Colonic mucosa (tissue), 4 donors: Measurements from ENCODE around the gene CELF6. TPM values are rescaled to one million over a fixed set of nuclear protein-coding genes. Genes with fewer than 3 reads are reported as not detected.

Experiments
- DNase-seq: peaks from one replicate; pipeline ENCODE4 v3.0.0-alpha.2; 2020
- H3K27ac ChIP-seq: fragments of 200-600 bp; one replicate; pipeline ENCODE4 v1.8.0; 2021
- H3K27me3 ChIP-seq: fragments of 200-600 bp; one replicate; pipeline ENCODE4 v1.8.0; 2021
- H3K36me3 ChIP-seq: fragments of 200-600 bp; one replicate; pipeline ENCODE4 v1.8.0; 2021
- H3K4me1 ChIP-seq: fragments of 200-600 bp; one replicate; pipeline ENCODE4 v1.8.0; 2021; ENCODE audit warnings: mild to moderate bottlenecking
- H3K4me3 ChIP-seq: fragments of 200-600 bp; one replicate; pipeline ENCODE4 v1.8.0; 2021
- H3K9ac ChIP-seq, 2 donors: one replicate each; pipeline ENCODE4 v1.7.0; 2013; ENCODE audit warnings: control low read depth in 2 of 2, low read depth in 2 of 2, low read length in 2 of 2
- H3K9me3 ChIP-seq: fragments of 200-600 bp; one replicate; pipeline ENCODE4 v1.8.0; 2021
- CTCF ChIP-seq: fragments of 200-600 bp; IDR thresholded peaks from one replicate; pipeline ENCODE4 v1.8.0; 2022; ENCODE audit warnings: antibody characterized with exemption, mild to moderate bottlenecking
- intact Hi-C: fragments of 100-400 bp; cut with DNase I; formaldehyde crosslinking; loops from one replicate; pipeline ENCODE4 v1.14.1; 2022
- total RNA-seq, 2 donors: library from RNA; stranded (reverse); fragmentation: NEBNext Ultra II Directional in 1 of 2; extraction: Animal tissue kit (Norgen Biotek cat#: 25700) in 1 of 2; gene quantifications; one replicate each; pipeline ENCODE4 v1.2.1, GENCODE V29; 2021
- donor health status: healthy.
- donor health status: DM: no; HTN: no; CAD: no.
- donor health status: DM: no; HTN: no; CAD: no.

The CELF6 gene
- total RNA-seq, 2 donors from 2014 or later: 0.74 to 0.93 TPM

GRCh38 chr15:72272997-72273352 is 47.0 kb downstream of the CELF6 start:
- intact Hi-C loops: loop anchor here (5.0 kb wide), 2 partner anchors 41 to 76 kb away; partner anchors contain the start of genes GRAMD2A and PKM
- no peak for DNase-seq
- Histone ChIP-seq H3K36me3 (no peaks in the 10 kb centered on the region), H3K9me3 (no peaks in the 10 kb centered on the region), H3K27ac (peak overlapping the region; percentile 28), H3K27me3 (no peaks in the 10 kb centered on the region), H3K9ac (peak overlapping the region; percentile 5 to 51), H3K4me1 (peaks cover 7% of the 10 kb centered on the region), H3K4me3 (peak overlapping the region; percentile 27)
- TF ChIP-seq CTCF: no peak

GRCh38 chr15:72272213-72272996 is 47.6 kb downstream of the CELF6 start, which contains the start of gene PARP6:
Gene PARP6, minus strand, starts transcription at chr15:72272554. Its CDS starts 5,077 bp downstream, at chr15:72267477.
- H3K4me1 ChIP-seq: peaks cover 7% of the 10 kb centered on the region
- H3K9me3 ChIP-seq: no peaks in the 10 kb centered on the region
- peak within 1 kb of the TSS; percentile 80 for H3K4me3 ChIP-seq
- peak; percentile 94 for DNase-seq
- intact Hi-C loops: loop anchor here (5.0 kb wide), 2 partner anchors 40 to 75 kb away; partner anchors contain the start of genes GRAMD2A and PKM
- no peaks in the 10 kb centered on the region for H3K27me3 ChIP-seq
- H3K36me3 ChIP-seq: no peaks in the 10 kb centered on the region
- TF ChIP-seq CTCF: peak; percentile 43
- H3K9ac ChIP-seq: peak within 1 kb of the TSS; percentile 74 to 90
- peak within 1 kb of the TSS; percentile 67 for H3K27ac ChIP-seq

DNA sequence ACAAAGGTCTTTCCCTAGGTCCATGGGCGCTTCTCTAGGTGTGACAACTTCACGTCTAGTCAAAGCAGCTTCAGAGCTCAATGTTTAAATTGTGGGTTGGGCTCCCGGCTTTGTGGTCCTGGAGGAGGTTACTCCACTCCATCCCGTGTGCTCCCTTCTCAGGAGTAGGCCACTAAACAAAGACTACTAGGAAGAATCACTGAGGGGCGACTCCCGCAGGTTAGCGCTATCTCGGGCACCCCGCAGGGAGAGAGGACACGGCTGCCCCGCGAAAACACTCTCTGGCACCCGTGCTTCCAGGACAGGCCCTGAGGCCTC is 48.1 kb downstream of the CELF6 start:
- Histone ChIP-seq H3K4me1 (peaks cover 7% of the 10 kb centered on the region), H3K27me3 (no peaks in the 10 kb centered on the region), H3K4me3 (peak overlapping the region; percentile 80), H3K27ac (peak overlapping the region; percentile 67), H3K9ac (peak overlapping the region; percentile 74 to 90), H3K36me3 (no peaks in the 10 kb centered on the region), H3K9me3 (no peaks in the 10 kb centered on the region)
- intact Hi-C loops: loop anchor here (5.0 kb wide), 2 partner anchors 40 to 75 kb away; partner anchors contain the start of genes GRAMD2A and PKM
- DNase-seq: no peak
- TF ChIP-seq CTCF: no peak

DNA sequence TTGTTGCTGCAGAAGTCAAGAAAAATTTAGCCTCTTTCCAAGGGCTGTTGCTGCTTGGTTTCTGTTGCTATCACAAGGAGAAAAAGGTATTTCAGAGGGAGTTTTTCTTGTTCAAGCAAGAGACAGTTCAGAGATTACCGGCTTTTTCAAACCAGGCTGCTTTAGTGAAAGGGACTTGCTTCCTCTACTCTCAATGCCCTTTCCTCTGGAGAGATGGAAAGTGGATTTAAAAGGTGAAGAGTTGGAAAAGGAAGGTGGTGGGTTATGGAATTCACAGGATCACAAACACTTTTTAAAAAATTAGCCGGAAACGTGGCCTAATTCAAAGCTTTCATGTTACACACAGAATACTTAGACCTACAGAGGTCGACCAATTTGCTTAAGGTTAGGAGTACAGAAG is 48.7 kb downstream of the CELF6 start:
- Histone ChIP-seq H3K27me3 (no peaks in the 10 kb centered on the region), H3K36me3 (no peaks in the 10 kb centered on the region), H3K4me3 (no peak overlapping the region), H3K4me1 (peaks cover 7% of the 10 kb centered on the region), H3K27ac (no peak overlapping the region), H3K9me3 (no peaks in the 10 kb centered on the region), H3K9ac (no peak overlapping the region)
- no peak for TF ChIP-seq CTCF
- intact Hi-C loops: loop anchor here (5.0 kb wide), 2 partner anchors 39 to 74 kb away; partner anchors contain the start of genes GRAMD2A and PKM
- no peak for DNase-seq

- Histone ChIP-seq H3K4me1 (peaks cover 7% of the 10 kb centered on the region), H3K4me3 (no peak overlapping the region), H3K36me3 (peaks cover 13% of the 10 kb centered on the region), H3K27me3 (no peaks in the 10 kb centered on the region), H3K27ac (no peak overlapping the region), H3K9me3 (no peaks in the 10 kb centered on the region), H3K9ac (no peak overlapping the region)
- intact Hi-C loops: loop anchor here (5.0 kb wide), 2 partner anchors 37 to 72 kb away; partner anchors contain the start of genes GRAMD2A and PKM
- DNase-seq: no peak
- no peak for TF ChIP-seq CTCF
Measured at GRCh38 chr15:72269739-72270138, 50.2 kb downstream of the CELF6 start.
